ENCODE measurements around the gene ERCC2. TPM values are rescaled to one million over a fixed set of nuclear protein-coding genes. Genes with fewer than 3 reads are reported as not detected.

The ERCC2 gene
- total and polyA plus RNA-seq, 2 of the 8 experiments (the other 6 are each of a cell fraction or from before 2014, with no cell fraction given) = 107 to 117 TPM

DNA sequence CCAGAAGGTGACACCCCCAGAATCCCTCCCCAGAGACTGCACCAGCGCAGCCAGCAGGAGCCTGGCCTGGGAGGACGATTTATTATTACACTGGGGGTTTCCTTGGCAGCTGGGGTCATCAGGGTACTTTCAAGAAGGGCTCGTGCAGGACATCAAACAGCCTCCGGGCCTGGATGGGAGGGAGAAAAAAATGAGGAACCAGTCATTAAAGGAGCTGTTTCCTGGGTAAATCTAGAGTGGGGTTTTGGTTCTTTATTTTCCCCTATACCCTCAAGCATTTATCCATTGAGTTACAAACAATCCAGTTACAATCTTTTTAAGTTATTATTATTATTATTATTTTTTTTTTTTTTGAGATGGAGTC lies 39.2 kb upstream of the ERCC2 start:
- Histone ChIP-seq H3K23me2 (ENCODE audit: low read depth, low read length) (peaks cover 16% of the 10 kb centered on the region), H3K27me3 (replicated peaks in 1 of 4; ENCODE audit: control insufficient read depth in 3 of 4, extremely low read depth in 1 of 4, insufficient read depth in 3 of 4, low read length in 3 of 4) (no peaks in the 10 kb centered on the region), H3K9ac (replicated peaks in 1 of 4; ENCODE audit: extremely low read depth in 1 of 4, low read depth in 3 of 4, low read length in 3 of 4) (no peak overlapping the region), H3K9me3 (ENCODE audit: insufficient read depth in 2 of 2, low read depth in 1 of 2, low read length in 1 of 2) (no peaks in the 10 kb centered on the region), H3K23ac (ENCODE audit: insufficient read length) (no peak overlapping the region), H3K36me3 (ENCODE audit: control insufficient read depth in 2 of 4, insufficient read depth in 4 of 4, low read length in 3 of 4) (peaks cover 5 to 21% (median 7%) of the 10 kb centered on the region in 4 experiments; a peak in 6 of 8 replicates), H2BK12ac (ENCODE audit: low read depth, low read length) (no peak overlapping the region), H4K8ac (ENCODE audit: extremely low read depth, insufficient read depth, low read length) (no peak overlapping the region), H2BK120ac (replicated peaks; ENCODE audit: low read depth, low read length) (no peak overlapping the region), H3K56ac (replicated peaks; ENCODE audit: insufficient read length, low read depth, low read length) (no peak overlapping the region), H2AK5ac (ENCODE audit: low read depth, low read length) (no peak overlapping the region), H3K79me2 (ENCODE audit: control insufficient read depth in 1 of 2, insufficient read depth in 2 of 2, low read length in 2 of 2) (peaks cover 0 to 8% of the 10 kb centered on the region in 2 experiments; a peak in 1 of 4 replicates), H3K4me1 (replicated peaks in 1 of 4; ENCODE audit: control insufficient read depth in 3 of 4, insufficient read depth in 4 of 4, low read length in 3 of 4) (peaks cover 0 to 6% (median 3%) of the 10 kb centered on the region in 4 experiments; a peak in 3 of 7 replicates), H3K27ac (ENCODE audit: low read depth, low read length) (no peak overlapping the region), H3K14ac (ENCODE audit: insufficient read length) (no peak overlapping the region), H3K4me2 (ENCODE audit: insufficient read depth in 1 of 2, low read depth in 2 of 2, low read length in 2 of 2) (no peak overlapping the region), H3K79me1 (ENCODE audit: low read depth, low read length) (peaks cover 9% of the 10 kb centered on the region; the same call in 1 of the 2 replicates), H4K91ac (replicated peaks; ENCODE audit: insufficient read length, low read length) (no peak overlapping the region), H3K18ac (ENCODE audit: extremely low read depth, low read length) (no peak overlapping the region), H2BK20ac (ENCODE audit: low read length) (no peak overlapping the region), H3K4me3 (ENCODE audit: extremely low read depth in 1 of 4, insufficient read depth in 2 of 4, low read depth in 3 of 4, low read length in 4 of 4) (no peak overlapping the region), H2BK5ac (ENCODE audit: low read depth, low read length) (no peak overlapping the region), H4K20me1 (replicated peaks in 1 of 2; ENCODE audit: control insufficient read depth in 1 of 2, insufficient read depth in 2 of 2, low read length in 2 of 2) (peaks cover 0 to 4% of the 10 kb centered on the region in 2 experiments), H3K4ac (replicated peaks; ENCODE audit: insufficient read length, low read depth, low read length) (no peak overlapping the region), H4K5ac (ENCODE audit: insufficient read length, low read depth, low read length) (no peak overlapping the region), H2BK15ac (ENCODE audit: low read length) (no peak overlapping the region), H2AFZ (ENCODE audit: low read length) (no peak overlapping the region)
- WGBS, 2 experiments (ENCODE audit: extremely low coverage in 1 of 2, insufficient coverage in 1 of 2, insufficient read length in 1 of 2, insufficient replicate concordance in 2 of 2, low coverage in 1 of 2, low lambda C conversion rate in 2 of 2, missing lambda C conversion rate in 1 of 2) = 96% methylated on average over 4 of the region's 4 CpGs; no CpG with 5 or more reads in 1 of the 2 experiments
- FAIRE-seq (no peak), DNase-seq (ENCODE audit: low read depth in 1 of 2, low spot score in 2 of 2) (no peak)
- CTCF ChIA-PET (ENCODE audit: partially characterized antibody) = interaction anchor here (1.4 kb wide), 1 partner anchor 69 kb away, joined by 3 read pairs; no protein-coding TSS in a partner anchor
- POLR2A ChIA-PET (ENCODE audit: partially characterized antibody) = interaction anchor here (0.6 to 3.4 kb wide), 9 partner anchors 8 to 58 kb away, joined by 3 to 19 read pairs (median 4); partner anchors contain the start of genes ERCC1 and FOSB
- TF ChIP-seq FOSL1 (IDR thresholded peaks at IDR 0.05; ENCODE audit: insufficient read depth, low read depth, low read length) = no peak
- TF ChIP-seq JUN (IDR thresholded peaks at IDR 0.05; ENCODE audit: low read depth, low read length) = no peak
- TF ChIP-seq ASH2L (IDR thresholded peaks at IDR 0.05; ENCODE audit: low read length) = no peak
- TF ChIP-seq SP4 (IDR thresholded peaks at IDR 0.05; ENCODE audit: low read length) = no peak
- no peak for TF ChIP-seq TEAD4 (IDR thresholded peaks at IDR 0.05; ENCODE audit: low read depth, low read length)
- no peak for TF ChIP-seq TAF1 (IDR thresholded peaks at IDR 0.05; ENCODE audit: low read depth, low read length)
- no peak for TF ChIP-seq POLR2AphosphoS5 (IDR thresholded peaks at IDR 0.05; ENCODE audit: low read depth, low read length)
- no peak for TF ChIP-seq MAFK (IDR thresholded peaks at IDR 0.05; ENCODE audit: low read depth, low read length)
- TF ChIP-seq NANOG (IDR thresholded peaks at IDR 0.05; ENCODE audit: insufficient read depth, low read depth, low read length, poor library complexity, severe bottlenecking) = no peak
- TF ChIP-seq RBBP5 (IDR thresholded peaks at IDR 0.05; ENCODE audit: borderline replicate concordance, low read depth, low read length) = no peak
- no peak for TF ChIP-seq BCL11A (IDR thresholded peaks at IDR 0.05; ENCODE audit: low read depth in 2 of 2, low read length in 2 of 2)
- TF ChIP-seq CBX8 (IDR thresholded peaks at IDR 0.05; ENCODE audit: borderline replicate concordance, low read depth, low read length) = no peak
- TF ChIP-seq POU5F1 (IDR thresholded peaks at IDR 0.05; ENCODE audit: low read depth, low read length) = no peak
- TF ChIP-seq, protein P1, sequence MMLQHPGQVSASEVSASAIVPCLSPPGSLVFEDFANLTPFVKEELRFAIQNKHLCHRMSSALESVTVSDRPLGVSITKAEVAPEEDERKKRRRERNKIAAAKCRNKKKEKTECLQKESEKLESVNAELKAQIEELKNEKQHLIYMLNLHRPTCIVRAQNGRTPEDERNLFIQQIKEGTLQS (IDR thresholded peaks at IDR 0.05; ENCODE audit: insufficient read depth, low read depth, low read length) = no peak
